PC-3 (cell line): Measurements from ENCODE around the gene AIG1.

ENCODE experiments used
- CTCF ChIP-seq: fragments of 300-600 bp; sonication (generic); conservative IDR thresholded peaks from 2 replicates; pipeline ENCODE4 v1.5.1; 2017; ENCODE audit warnings: antibody characterized with exemption, low read depth, mild to moderate bottlenecking, low read length
- EZH2phosphoT487 ChIP-seq: fragments of 300-600 bp; sonication (generic); IDR thresholded peaks from 2 replicates; pipeline ENCODE4 v1.6.1; 2018; ENCODE audit warnings: mild to moderate bottlenecking, antibody characterized with exemption, low read length, borderline replicate concordance

- TF ChIP-seq CTCF (no peak), EZH2phosphoT487 (no peak)
Observed at GRCh38 chr6:143374014-143374413, 313.3 kb downstream of the AIG1 start.
